NCI-H2107 treated with DMSO at 0.1 percent for 48 hours (cell line): ENCODE measurements around the gene ITIH1.

Experiments
- DNase-seq: peaks from one replicate; lab custom pipeline; 2025; ENCODE audit not compliant: unreplicated experiment; lab: John Stamatoyannopoulos, UW

ITIH1 gene

GRCh38 chr3:52813810-52814209 is 36.4 kb downstream of the ITIH1 start:
- DNase-seq, result no peak

GRCh38 chr3:52816199-52816598 is 38.8 kb downstream of the ITIH1 start:
- DNase-seq, result no peak

- DNase-seq, result no peak
These were observed 39.3 kb downstream of the ITIH1 start for GRCh38 chr3:52816654-52817053.

- no peak for DNase-seq
These were observed 39.8 kb downstream of the ITIH1 start for GRCh38 chr3:52817221-52817620.

- no peak for DNase-seq
These were observed 40.5 kb downstream of the ITIH1 start for GRCh38 chr3:52817860-52818259.

- DNase-seq, result no peak
These were observed 42.5 kb downstream of the ITIH1 start for GRCh38 chr3:52819936-52820335.

GRCh38 chr3:52820736-52821135 is 43.3 kb downstream of the ITIH1 start:
- DNase-seq, result no peak

GRCh38 chr3:52822363-52822762 is 45.0 kb downstream of the ITIH1 start:
- DNase-seq, result no peak

- no peak for DNase-seq
These were observed 46.6 kb downstream of the ITIH1 start for GRCh38 chr3:52824037-52824436.

GRCh38 chr3:52827441-52827840 is 50.0 kb downstream of the ITIH1 start:
- DNase-seq, result no peak

- DNase-seq, result no peak
These were observed 50.5 kb downstream of the ITIH1 start for GRCh38 chr3:52827866-52828376.

GRCh38 chr3:52829482-52829881 is 52.1 kb downstream of the ITIH1 start:
- DNase-seq, result no peak

- DNase-seq, result peak; percentile 44
These were observed 52.6 kb downstream of the ITIH1 start for GRCh38 chr3:52829906-52830463.

- no peak for DNase-seq
These were observed 53.3 kb downstream of the ITIH1 start, which contains the start of gene ITIH4 for GRCh38 chr3:52830535-52831258. TSS of gene ITIH4 (minus strand) at chr3:52830672. CDS start at chr3:52830642, 30 bp downstream.

- DNase-seq, result no peak
These were observed 54.3 kb downstream of the ITIH1 start for GRCh38 chr3:52831500-52832301.

GRCh38 chr3:52833202-52833601 is 55.8 kb downstream of the ITIH1 start:
- DNase-seq, result no peak

GRCh38 chr3:52834871-52835501 is 57.6 kb downstream of the ITIH1 start, which contains the start of gene MUSTN1:
TSS of gene MUSTN1 (minus strand) at chr3:52835019. CDS start at chr3:52834948, 71 bp downstream.
- DNase-seq, result no peak

GRCh38 chr3:52835766-52836470 is 58.5 kb downstream of the ITIH1 start:
- DNase-seq, result no peak

GRCh38 chr3:52836471-52836845 is 59.1 kb downstream of the ITIH1 start:
- no peak for DNase-seq

GRCh38 chr3:52836986-52837385 is 59.6 kb downstream of the ITIH1 start:
- no peak for DNase-seq
